H9 (cell line): ENCODE measurements around the gene LIMA1. TPM values are rescaled to one million over a fixed set of nuclear protein-coding genes. Genes with fewer than 3 reads are reported as not detected.

Experiments used
- DNase-seq: peaks from one replicate; pipeline ENCODE4 v3.0.0-alpha.2; 2017
- H2AFZ ChIP-seq: one replicate; pipeline ENCODE4 v1.6.1; 2013; ENCODE audit warnings: mild to moderate bottlenecking, low read length, control low read depth, moderate library complexity
- H2AK5ac ChIP-seq: 2 replicates; pipeline ENCODE4 v1.6.1; 2013; ENCODE audit warnings: low read length, control low read depth, mixed read lengths; ENCODE audit not compliant: insufficient read length
- H2BK120ac ChIP-seq: one replicate; pipeline ENCODE4 v1.6.1; 2013; ENCODE audit warnings: low read depth, mild to moderate bottlenecking, low read length, control low read depth, inconsistent platforms; ENCODE audit not compliant: poor library complexity, severe bottlenecking
- H2BK12ac ChIP-seq: 2 replicates; pipeline ENCODE4 v1.6.1; 2013; ENCODE audit warnings: low read length, control low read depth, mixed read lengths, low read depth; ENCODE audit not compliant: insufficient read length
- H2BK15ac ChIP-seq: 2 replicates; pipeline ENCODE4 v1.6.1; 2013; ENCODE audit warnings: low read depth, low read length, control low read depth
- H2BK20ac ChIP-seq: one replicate; pipeline ENCODE4 v1.6.1; 2013; ENCODE audit warnings: low read depth, mild to moderate bottlenecking, low read length, control low read depth, inconsistent platforms; ENCODE audit not compliant: poor library complexity, severe bottlenecking
- H2BK5ac ChIP-seq: 2 replicates; pipeline ENCODE4 v1.6.1; 2013; ENCODE audit warnings: low read length, control low read depth, mixed read lengths; ENCODE audit not compliant: insufficient read length
- H3K14ac ChIP-seq: 2 replicates; pipeline ENCODE4 v1.6.1; 2013; ENCODE audit warnings: low read length, control low read depth; ENCODE audit not compliant: insufficient read depth
- H3K18ac ChIP-seq: 2 replicates; pipeline ENCODE4 v1.6.1; 2013; ENCODE audit warnings: low read depth, mild to moderate bottlenecking, mixed read lengths, low read length, control low read depth; ENCODE audit not compliant: insufficient read length
- H3K23ac ChIP-seq: 2 replicates; pipeline ENCODE4 v1.6.1; 2013; ENCODE audit warnings: low read length, control low read depth, mixed read lengths, low read depth; ENCODE audit not compliant: insufficient read length
- H3K23me2 ChIP-seq: 2 replicates; pipeline ENCODE4 v1.6.1; 2013; ENCODE audit warnings: low read depth, mild to moderate bottlenecking, mixed read lengths, low read length, control low read depth; ENCODE audit not compliant: insufficient read length, poor library complexity, severe bottlenecking
- H3K27ac ChIP-seq: 2 replicates; pipeline ENCODE4 v1.5.1; 2013; ENCODE audit warnings: low read length, control low read depth, mixed read lengths, low read depth; ENCODE audit not compliant: insufficient read length
- H3K27me3 ChIP-seq: 2 replicates; pipeline ENCODE4 v1.6.1; 2013; ENCODE audit warnings: low read length, control low read depth, inconsistent platforms; ENCODE audit not compliant: insufficient read depth
- H3K4ac ChIP-seq: 2 replicates; pipeline ENCODE4 v1.6.1; 2013; ENCODE audit warnings: low read depth, mild to moderate bottlenecking, control low read depth, inconsistent platforms, low read length, moderate library complexity
- H3K4me1 ChIP-seq: 2 replicates; pipeline ENCODE4 v1.6.1; 2013; ENCODE audit warnings: low read length, control low read depth, inconsistent platforms; ENCODE audit not compliant: insufficient read depth
- H3K4me2 ChIP-seq: 2 replicates; pipeline ENCODE4 v1.6.1; 2013; ENCODE audit warnings: low read length, control low read depth, mixed read lengths; ENCODE audit not compliant: insufficient read length, insufficient read depth
- H3K56ac ChIP-seq: 2 replicates; pipeline ENCODE4 v1.6.1; 2013; ENCODE audit warnings: low read depth, mild to moderate bottlenecking, mixed read lengths, low read length, control low read depth; ENCODE audit not compliant: insufficient read length
- H3K79me1 ChIP-seq: 2 replicates; pipeline ENCODE4 v1.6.1; 2013; ENCODE audit warnings: low read depth, mild to moderate bottlenecking, moderate library complexity, low read length, control low read depth, inconsistent platforms; ENCODE audit not compliant: insufficient read depth, poor library complexity, severe bottlenecking
- H3K79me2 ChIP-seq: 2 replicates; pipeline ENCODE4 v1.6.1; 2013; ENCODE audit warnings: low read length, control low read depth, inconsistent platforms; ENCODE audit not compliant: insufficient read depth
- H3K9ac ChIP-seq: 2 replicates; pipeline ENCODE4 v1.6.1; 2013; ENCODE audit warnings: low read length, control low read depth, mixed read lengths; ENCODE audit not compliant: insufficient read length; ENCODE audit errors: extremely low read depth
- H3K9me3 ChIP-seq: one replicate; pipeline ENCODE4 v1.6.1; 2013; ENCODE audit warnings: low read depth, low read length, inconsistent platforms; ENCODE audit not compliant: control insufficient read depth
- H3T11ph ChIP-seq: one replicate; pipeline ENCODE4 v1.6.1; 2013; ENCODE audit warnings: mild to moderate bottlenecking, low read length, control low read depth, inconsistent platforms
- H4K20me1 ChIP-seq: one replicate; pipeline ENCODE4 v1.6.1; 2013; ENCODE audit not compliant: control insufficient read depth, insufficient read length, insufficient read depth
- H4K5ac ChIP-seq: 2 replicates; pipeline ENCODE4 v1.6.1; 2013; ENCODE audit warnings: low read depth, mild to moderate bottlenecking, mixed read lengths, low read length, control low read depth; ENCODE audit not compliant: insufficient read length
- H4K8ac ChIP-seq: replicated peaks from 2 replicates; pipeline ENCODE4 v1.6.1; 2013; ENCODE audit warnings: low read length, control low read depth, mixed read lengths, low read depth; ENCODE audit not compliant: insufficient read length
- H4K91ac ChIP-seq: 2 replicates; pipeline ENCODE4 v1.6.1; 2013; ENCODE audit warnings: low read depth, mild to moderate bottlenecking, moderate library complexity, mixed read lengths, low read length, control low read depth; ENCODE audit not compliant: insufficient read length
- H3K27ac Mint-ChIP-seq, 3 experiments: 2 replicates in 2 of 3; 3 replicates in 1 of 3; pipeline ENCODE4 v1.8.0; 2020 to 2021; ENCODE audit warnings: mixed read lengths in 3 of 3, mild to moderate bottlenecking in 1 of 3, moderate library complexity in 1 of 3
- H3K27me3 Mint-ChIP-seq: 2 replicates; pipeline ENCODE4 v1.8.0; 2021; ENCODE audit warnings: low read depth, mild to moderate bottlenecking, moderate library complexity, mixed read lengths
- H3K36me3 Mint-ChIP-seq, 3 experiments: 2 replicates in 2 of 3; 3 replicates in 1 of 3; pipeline ENCODE4 v1.8.0; 2020 to 2021; ENCODE audit warnings: low read depth in 3 of 3, mixed read lengths in 3 of 3; ENCODE audit not compliant: insufficient read depth in 1 of 3
- H3K4me1 Mint-ChIP-seq, 2 experiments: 2 replicates each; pipeline ENCODE4 v1.8.0; 2020; ENCODE audit warnings: mixed read lengths in 2 of 2
- H3K4me3 Mint-ChIP-seq, 2 experiments: 2 replicates in 1 of 2; 3 replicates in 1 of 2; pipeline ENCODE4 v1.8.0; 2020 to 2021; ENCODE audit warnings: mild to moderate bottlenecking in 2 of 2, mixed read lengths in 2 of 2, moderate library complexity in 1 of 2
- H3K9me3 Mint-ChIP-seq, 2 experiments: 2 replicates in 1 of 2; 3 replicates in 1 of 2; pipeline ENCODE4 v1.8.0; 2020; ENCODE audit warnings: mild to moderate bottlenecking in 2 of 2, mixed read lengths in 2 of 2, moderate library complexity in 1 of 2
- CTCF ChIP-seq: fragments of 200-600 bp; sonication (generic); conservative IDR thresholded peaks from 3 replicates; pipeline ENCODE4 v1.8.0; 2021; ENCODE audit warnings: antibody characterized with exemption, mild to moderate bottlenecking
- WGBS: extraction: QIAGEN DNeasy Blood & Tissue Kit; methylation state at CpG from one replicate; pipeline ENCODE4 v1.1.7; 2013; ENCODE audit warnings: missing lambda C conversion rate, low lambda C conversion rate, mixed read lengths; ENCODE audit not compliant: insufficient read length; ENCODE audit errors: extremely low coverage; 5-methylcytosine and 5-hydroxymethylcytosine counted together
- total RNA-seq: library from RNA; stranded (reverse); gene quantifications from 2 replicates; pipeline ENCODE4 v1.2.1, GENCODE V29; 2021

The LIMA1 gene
- total RNA-seq, 1 experiment from 2014 or later, result 40.8 TPM

GRCh38 chr12:50203691-50204090 is 79.6 kb downstream of the LIMA1 start:
- Mint-ChIP-seq H3K27ac (no peak overlapping the region), H3K4me3 (no peak overlapping the region), H3K36me3 (peaks cover 23 to 46% (median 24%) of the 10 kb centered on the region in 3 experiments; a peak in 6 of 7 replicates), H3K27me3 (no peaks in the 10 kb centered on the region), H3K4me1 (peaks cover 10 to 12% of the 10 kb centered on the region in 2 experiments), H3K9me3 (no peaks in the 10 kb centered on the region)
- Histone ChIP-seq H4K20me1 (no peaks in the 10 kb centered on the region), H4K5ac (no peak overlapping the region), H2BK120ac (no peak overlapping the region), H3K79me1 (no peaks in the 10 kb centered on the region), H3K9ac (no peak overlapping the region), H3K4ac (no peak overlapping the region), H3K27me3 (no peaks in the 10 kb centered on the region), H4K91ac (no peak overlapping the region), H3K14ac (no peak overlapping the region), H3K27ac (no peak overlapping the region), H2BK15ac (no peak overlapping the region), H2BK5ac (no peak overlapping the region), H3T11ph (no peak overlapping the region), H3K23me2 (no peaks in the 10 kb centered on the region), H3K23ac (no peak overlapping the region), H2BK20ac (no peak overlapping the region), H2BK12ac (no peak overlapping the region), H3K18ac (no peak overlapping the region), H3K4me1 (peaks cover 2% of the 10 kb centered on the region), H3K56ac (no peak overlapping the region), H4K8ac (no peak overlapping the region), H2AK5ac (no peak overlapping the region), H3K79me2 (no peaks in the 10 kb centered on the region), H2AFZ (no peak overlapping the region), H3K9me3 (no peaks in the 10 kb centered on the region), H3K4me2 (no peak overlapping the region)
- DNase-seq, result no peak
- no CpG with 5 or more reads among the region's 2 CpGs for WGBS
- no peak for TF ChIP-seq CTCF
